ENCODE data around the gene NFATC1.
"Not testable (repeated sequence)": the region's sequence is repeated elsewhere in the genome, so short reads cannot be mapped to it uniquely, and the experiment has no call there.

Gene NFATC1

GRCh38 chr18:79479761-79480161 is 84.0 kb downstream of the NFATC1 start:
- no peaks in the 10 kb centered on the region for H3K36me3 ChIP-seq
- H3K27me3 ChIP-seq: no peaks in the 10 kb centered on the region
- H3K9me3 ChIP-seq: no peaks in the 10 kb centered on the region
- H3K4me1 ChIP-seq (ENCODE audit: control insufficient read depth in 1 of 2, insufficient read depth in 1 of 2, low read depth in 1 of 2, low read length in 1 of 2): no peaks in the 10 kb centered on the region
- H3K27ac ChIP-seq: no peak overlapping the region
- H3K4me3 ChIP-seq (ENCODE audit: low read depth in 1 of 2, low read length in 1 of 2): no peak overlapping the region
- TF ChIP-seq CTCF (IDR thresholded peaks at IDR 0.05): no peak

- H3K27me3 ChIP-seq: no peaks in the 10 kb centered on the region
- H3K9me3 ChIP-seq: no peaks in the 10 kb centered on the region
- H3K4me1 ChIP-seq (ENCODE audit: control insufficient read depth in 1 of 2, insufficient read depth in 1 of 2, low read depth in 1 of 2, low read length in 1 of 2): no peaks in the 10 kb centered on the region
- H3K4me3 ChIP-seq (ENCODE audit: low read depth in 1 of 2, low read length in 1 of 2): no peak overlapping the region
- H3K36me3 ChIP-seq: no peaks in the 10 kb centered on the region
- no peak for TF ChIP-seq CTCF (IDR thresholded peaks at IDR 0.05)
- H3K27ac ChIP-seq: no peak overlapping the region
Measured at GRCh38 chr18:79480171-79481045, 84.7 kb downstream of the NFATC1 start.

GRCh38 chr18:79481046-79481790 is 85.5 kb downstream of the NFATC1 start:
- Histone ChIP-seq H3K9me3 (no peaks in the 10 kb centered on the region), H3K36me3 (peaks cover 1% of the 10 kb centered on the region)

GRCh38 chr18:79483393-79483792 is 87.7 kb downstream of the NFATC1 start:
- H3K27ac ChIP-seq; H3K4me1 ChIP-seq (ENCODE audit: control insufficient read depth in 1 of 2, insufficient read depth in 1 of 2, low read depth in 1 of 2, low read length in 1 of 2); H3K27me3 ChIP-seq; H3K9me3 ChIP-seq; H3K4me3 ChIP-seq (ENCODE audit: low read depth in 1 of 2, low read length in 1 of 2): not testable (repeated sequence)
- H3K36me3 ChIP-seq: peaks cover 14% of the 10 kb centered on the region

More at GRCh38 chr18:79481046-79481790, 85.5 kb downstream of the NFATC1 start:
- H3K4me3 ChIP-seq (ENCODE audit: low read depth in 1 of 2, low read length in 1 of 2): no peak overlapping the region
- H3K4me1 ChIP-seq (ENCODE audit: control insufficient read depth in 1 of 2, insufficient read depth in 1 of 2, low read depth in 1 of 2, low read length in 1 of 2): no peaks in the 10 kb centered on the region
- TF ChIP-seq CTCF (IDR thresholded peaks at IDR 0.05): no peak
- H3K27ac ChIP-seq: no peak overlapping the region
- no peaks in the 10 kb centered on the region for H3K27me3 ChIP-seq

GRCh38 chr18:79483971-79484491 is 88.3 kb downstream of the NFATC1 start:
- Histone ChIP-seq H3K4me3 (ENCODE audit: low read depth in 1 of 2, low read length in 1 of 2) (no peak overlapping the region), H3K27me3 (no peaks in the 10 kb centered on the region), H3K4me1 (ENCODE audit: control insufficient read depth in 1 of 2, insufficient read depth in 1 of 2, low read depth in 1 of 2, low read length in 1 of 2) (no peaks in the 10 kb centered on the region), H3K36me3 (peaks cover 14% of the 10 kb centered on the region), H3K9me3 (no peaks in the 10 kb centered on the region), H3K27ac (no peak overlapping the region)
- TF ChIP-seq CTCF (IDR thresholded peaks at IDR 0.05): no peak
